IPS DF 4.7 (cell line): ENCODE results near the gene EME2.

Experiments
- DNase-seq: peaks from one replicate; pipeline ENCODE4 v3.0.0-alpha.2; 2013; ENCODE audit warnings: low spot score; ENCODE audit errors: extremely low read depth

EME2 gene

GRCh38 chr16:1745181-1745899 lies 27.3 kb upstream of the EME2 start:
- no peak for DNase-seq

- no peak for DNase-seq
These were observed 26.5 kb upstream of the EME2 start for GRCh38 chr16:1745900-1746692.

- DNase-seq = no peak
These were observed 25.9 kb upstream of the EME2 start for GRCh38 chr16:1746693-1747195.

GRCh38 chr16:1747934-1748333 lies 24.7 kb upstream of the EME2 start:
- DNase-seq = no peak

GRCh38 chr16:1749152-1750117 lies 23.2 kb upstream of the EME2 start:
- no peak for DNase-seq

GRCh38 chr16:1751946-1752345 lies 20.7 kb upstream of the EME2 start:
- no peak for DNase-seq

GRCh38 chr16:1752853-1753252 lies 19.8 kb upstream of the EME2 start:
- no peak for DNase-seq

GRCh38 chr16:1754204-1754603 lies 18.4 kb upstream of the EME2 start:
- DNase-seq = no peak

GRCh38 chr16:1757714-1758461 lies 14.7 kb upstream of the EME2 start:
- no peak for DNase-seq

GRCh38 chr16:1758923-1759322 lies 13.7 kb upstream of the EME2 start:
- DNase-seq = no peak

- no peak for DNase-seq
These were observed 13.1 kb upstream of the EME2 start for GRCh38 chr16:1759511-1759910.

GRCh38 chr16:1760911-1761310 lies 11.7 kb upstream of the EME2 start:
- no peak for DNase-seq

GRCh38 chr16:1761751-1762150 lies 10.9 kb upstream of the EME2 start:
- DNase-seq = no peak

- DNase-seq = no peak
These were observed 10.3 kb upstream of the EME2 start for GRCh38 chr16:1762196-1762878.

- no peak for DNase-seq
These were observed 9.6 kb upstream of the EME2 start for GRCh38 chr16:1762879-1763520.

- DNase-seq = no peak
These were observed 8.8 kb upstream of the EME2 start for GRCh38 chr16:1763521-1764511.

GRCh38 chr16:1764971-1765370 lies 7.6 kb upstream of the EME2 start:
- DNase-seq = no peak

GRCh38 chr16:1765826-1766225 lies 6.8 kb upstream of the EME2 start:
- no peak for DNase-seq

GRCh38 chr16:1766231-1766630 lies 6.4 kb upstream of the EME2 start:
- no peak for DNase-seq
